ENCODE measurements around the gene ADGRG6.

ADGRG6 gene

GRCh38 chr6:142291512-142291911, 10.3 kb upstream of the ADGRG6 start:
- no peak for DNase-seq (ENCODE audit: low read depth)

DNA sequence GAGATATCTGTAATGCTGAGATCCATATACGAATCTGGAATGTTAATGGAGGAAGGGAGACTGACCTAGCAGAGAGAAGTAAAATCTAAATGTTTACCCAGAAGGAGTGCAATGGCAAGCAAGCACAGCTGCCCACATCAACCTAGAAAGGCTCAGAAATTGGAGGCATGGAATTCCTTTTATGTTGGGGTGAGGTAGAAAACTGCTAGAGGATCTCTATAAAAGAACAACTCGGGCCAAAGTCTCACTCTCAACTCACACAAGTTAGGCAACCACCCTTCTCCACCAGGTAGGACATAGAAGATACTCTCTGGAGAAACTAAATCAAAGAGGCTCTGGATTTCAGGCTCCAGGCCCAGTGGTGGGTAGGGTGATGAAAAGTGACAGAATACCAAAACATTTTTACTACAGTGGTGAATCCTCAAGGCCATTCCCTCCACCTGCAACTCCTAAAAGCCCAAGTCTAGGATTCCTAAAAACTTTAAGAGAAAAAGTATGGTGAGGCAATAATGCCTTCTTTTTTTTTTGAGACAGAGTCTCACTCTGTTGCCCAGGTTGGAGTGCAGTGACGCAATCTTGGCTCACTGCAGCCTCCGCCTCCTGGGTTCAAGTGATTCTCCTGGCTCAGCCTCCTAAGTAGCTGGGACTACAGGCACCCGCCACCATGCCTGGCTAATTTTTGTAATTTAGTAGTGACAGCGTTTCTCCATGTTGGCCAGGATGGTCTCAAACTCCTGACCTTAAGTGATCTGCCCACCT, 9.5 kb upstream of the ADGRG6 start:
- DNase-seq (ENCODE audit: low read depth) = no peak

- no peak for DNase-seq (ENCODE audit: low read depth)
Observed at GRCh38 chr6:142293121-142293520, 8.7 kb upstream of the ADGRG6 start.

- DNase-seq (ENCODE audit: low read depth) = no peak
Observed at GRCh38 chr6:142294679-142295078, 7.1 kb upstream of the ADGRG6 start.

GRCh38 chr6:142296975-142297604, 4.7 kb upstream of the ADGRG6 start:
- no peak for DNase-seq (ENCODE audit: low read depth)

GRCh38 chr6:142297605-142297995, 4.2 kb upstream of the ADGRG6 start:
- DNase-seq (ENCODE audit: low read depth) = no peak

GRCh38 chr6:142297996-142298753, 3.6 kb upstream of the ADGRG6 start:
- no peak for DNase-seq (ENCODE audit: low read depth)

DNA sequence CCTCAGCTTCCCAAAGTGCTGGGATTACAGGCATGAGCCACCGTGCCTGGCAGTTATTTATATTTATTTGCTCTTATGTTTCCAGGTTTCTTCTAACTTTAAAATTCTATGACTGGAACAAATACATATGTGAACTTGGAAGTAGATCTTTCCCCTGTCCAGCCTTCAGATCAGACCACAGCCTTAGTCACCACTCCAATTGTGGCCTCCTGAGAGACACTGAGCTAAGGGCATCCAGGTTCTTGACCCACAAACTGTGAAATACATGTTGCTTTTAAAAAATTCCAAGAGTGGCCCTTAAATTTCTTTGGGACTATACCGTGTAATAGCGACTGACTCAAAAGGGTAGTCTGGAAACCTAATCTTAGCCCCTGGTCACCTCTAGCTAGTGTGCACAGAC, 1.5 kb upstream of the ADGRG6 start:
- no peak for DNase-seq (ENCODE audit: low read depth)

DNA sequence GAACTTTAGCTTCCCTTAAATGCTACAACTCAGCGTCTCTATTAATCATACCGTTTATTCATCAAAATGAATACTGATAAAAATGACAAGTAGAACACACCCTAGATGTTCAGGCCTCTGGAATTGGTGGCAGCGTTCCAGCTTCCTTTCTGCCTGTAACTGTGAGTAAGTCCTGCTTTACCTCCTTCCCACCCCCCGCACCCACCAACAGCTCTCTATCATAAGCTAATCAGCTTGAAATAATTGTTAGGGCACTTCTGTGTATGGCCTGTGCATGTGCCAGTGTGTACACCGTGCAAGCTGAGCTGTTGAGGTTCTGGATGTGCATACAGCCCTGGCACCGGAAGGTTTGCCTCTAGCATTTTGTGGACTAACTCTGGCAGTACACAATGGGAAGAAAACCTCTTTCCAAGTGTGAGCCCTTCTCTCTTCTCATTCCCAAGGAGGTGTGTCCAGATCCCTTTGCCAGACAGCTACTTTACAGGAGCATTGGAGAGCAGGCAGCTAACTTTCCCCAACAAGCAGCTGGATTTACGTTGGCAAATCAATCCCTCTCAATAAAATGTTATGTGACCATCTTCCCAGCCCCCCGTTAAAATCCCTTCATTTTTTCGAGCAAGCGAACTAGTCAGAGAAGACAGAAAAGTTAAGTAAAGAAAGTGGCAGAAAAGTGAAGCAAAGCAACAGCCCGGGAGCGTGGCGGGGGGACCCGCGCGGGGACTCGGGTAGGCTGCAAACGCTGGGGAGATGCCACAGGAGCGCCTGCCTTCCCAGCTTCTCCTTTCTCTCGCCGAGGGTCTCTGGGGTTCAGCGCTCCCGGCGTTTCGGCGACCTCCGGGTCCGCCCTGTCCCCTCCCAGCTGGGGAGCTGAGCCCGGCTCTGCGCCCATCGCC, 803 bp upstream of the ADGRG6 start:
- no peak for DNase-seq (ENCODE audit: low read depth)

DNA sequence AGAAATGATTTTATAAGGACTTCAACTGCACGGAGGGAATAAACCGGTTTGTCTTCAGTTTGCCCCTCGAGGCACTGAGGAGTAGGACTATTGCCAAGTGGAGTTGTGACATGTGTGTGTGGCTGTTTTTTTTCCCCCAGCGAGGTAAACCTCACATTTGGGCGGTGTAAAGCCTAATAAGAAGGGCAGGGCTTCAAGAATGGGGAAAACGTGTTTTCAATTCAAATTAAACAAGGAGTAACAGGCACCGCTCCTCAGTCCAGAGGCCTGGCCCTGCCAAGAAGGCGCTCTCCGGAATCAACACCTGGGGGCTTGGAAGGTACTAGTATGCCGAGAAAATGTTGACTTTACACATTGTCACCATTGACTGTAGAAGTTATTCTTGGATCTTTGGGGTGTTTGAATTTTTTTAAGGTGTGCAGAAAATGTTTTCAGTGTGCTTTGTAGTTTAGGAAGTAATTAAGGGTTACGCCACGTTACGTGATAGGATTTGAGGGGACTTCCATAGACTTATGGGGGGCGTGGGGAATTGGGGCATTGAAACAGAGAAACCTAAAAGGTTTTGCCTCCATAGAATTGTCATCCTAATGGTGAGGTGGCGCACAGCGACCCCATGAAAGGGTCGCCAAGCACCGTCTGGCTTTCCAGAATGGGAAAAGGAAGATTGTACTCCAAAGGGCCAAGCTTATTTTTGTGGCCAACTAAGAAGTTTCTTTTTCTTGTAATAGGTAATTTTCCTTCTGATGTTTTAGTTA, 791 bp downstream of the ADGRG6 start:
- DNase-seq (ENCODE audit: low read depth) = no peak

- no peak for DNase-seq (ENCODE audit: low read depth)
Observed at GRCh38 chr6:142303176-142303533, 1.3 kb downstream of the ADGRG6 start.

DNA sequence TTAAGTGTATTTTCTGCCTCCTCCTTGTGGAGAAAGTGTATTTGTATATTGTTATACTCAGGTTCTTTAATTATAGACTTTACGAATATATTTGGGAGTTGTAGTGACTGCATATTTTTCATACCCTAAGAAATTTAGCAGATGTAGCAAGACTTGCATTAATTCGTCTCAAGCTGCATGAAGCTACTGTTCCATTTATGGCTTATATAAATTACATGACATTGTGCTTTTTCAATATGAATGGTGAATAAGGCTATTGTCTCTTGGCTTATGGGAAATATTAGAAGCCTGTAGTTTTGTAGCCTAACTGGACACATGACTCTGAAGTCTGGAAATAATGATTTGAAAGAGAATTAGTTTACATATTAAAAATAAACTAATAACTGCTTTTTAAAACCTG, 2.4 kb downstream of the ADGRG6 start:
- no peak for DNase-seq (ENCODE audit: low read depth)

GRCh38 chr6:142306736-142307135, 4.9 kb downstream of the ADGRG6 start:
- DNase-seq (ENCODE audit: low read depth) = no peak

DNA sequence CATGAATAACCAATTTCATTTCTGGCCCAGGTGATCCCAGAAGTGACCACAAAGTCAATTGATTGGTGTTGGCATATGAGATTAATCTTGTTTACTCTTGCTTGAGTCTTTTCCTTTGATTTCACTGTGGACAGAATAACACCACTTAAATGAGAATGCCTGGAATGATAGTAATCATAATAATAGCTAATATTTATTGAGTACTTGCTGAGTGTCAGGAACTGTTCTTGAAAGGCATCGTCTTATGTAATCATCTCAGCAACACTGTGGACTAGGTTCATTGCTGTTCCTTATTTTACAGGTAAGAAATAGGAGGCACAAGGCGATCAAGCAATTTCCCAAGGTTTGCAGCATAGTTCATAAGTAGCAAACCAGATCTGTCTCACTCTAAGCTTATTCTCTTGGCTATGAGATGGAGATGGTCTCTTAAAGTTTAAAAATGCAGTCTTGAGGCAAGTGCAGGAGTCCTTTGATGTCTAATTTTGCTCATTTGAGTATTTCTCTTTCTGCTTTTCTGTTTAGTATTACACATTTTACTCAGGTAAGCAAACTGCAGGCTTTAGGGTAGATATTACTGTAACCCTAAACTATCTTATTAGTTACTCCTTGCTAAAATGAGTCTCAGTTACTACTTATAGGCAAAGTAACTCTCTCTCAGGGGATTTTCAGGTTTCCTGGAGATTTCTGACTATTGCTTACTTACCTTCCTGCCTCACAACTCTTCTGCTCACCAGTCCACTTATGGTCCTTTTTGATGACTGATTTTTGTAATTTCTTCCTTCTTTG, 6.3 kb downstream of the ADGRG6 start:
- DNase-seq (ENCODE audit: low read depth) = no peak

DNA sequence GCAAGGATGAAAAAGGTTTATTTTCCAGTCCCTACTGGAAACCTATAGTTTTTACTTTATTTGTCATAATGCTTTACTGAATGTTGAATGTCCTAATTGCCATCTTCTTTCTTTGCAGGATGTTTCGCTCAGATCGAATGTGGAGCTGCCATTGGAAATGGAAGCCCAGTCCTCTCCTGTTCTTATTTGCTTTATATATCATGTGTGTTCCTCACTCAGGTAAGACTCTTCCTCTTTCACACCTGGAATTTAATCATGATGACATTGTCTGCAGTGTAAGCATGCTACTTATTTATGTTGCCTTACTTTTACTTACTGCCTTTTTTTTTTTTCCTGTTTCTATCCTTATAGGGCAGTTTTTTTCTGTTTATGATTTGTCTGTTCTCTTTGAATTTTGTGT, 7.6 kb downstream of the ADGRG6 start:
- DNase-seq (ENCODE audit: low read depth) = no peak

DNA sequence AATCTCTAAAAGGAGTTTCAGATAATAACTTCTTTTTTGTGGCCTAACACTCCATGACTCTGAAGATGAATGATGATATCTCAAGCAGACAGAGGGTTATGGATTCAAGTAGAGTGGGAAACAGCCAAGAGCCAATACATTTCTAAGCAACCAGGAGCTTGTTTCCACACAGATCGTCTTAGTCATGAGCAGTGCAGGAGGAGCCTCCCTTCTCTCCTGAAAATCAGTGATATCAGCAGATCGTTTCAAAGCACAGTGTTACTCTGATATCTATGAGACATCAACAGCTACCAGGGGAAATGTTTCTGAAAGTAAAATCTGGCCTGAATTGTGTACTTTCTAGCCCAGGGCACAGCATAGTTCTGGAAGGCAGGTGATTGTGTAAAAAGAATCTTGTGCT, 11.5 kb downstream of the ADGRG6 start:
- DNase-seq (ENCODE audit: low read depth) = no peak

GRCh38 chr6:142316791-142317368, 15.1 kb downstream of the ADGRG6 start:
- no peak for DNase-seq (ENCODE audit: low read depth)

- no peak for DNase-seq (ENCODE audit: low read depth)
Observed at GRCh38 chr6:142318714-142319113, 16.9 kb downstream of the ADGRG6 start.

DNA sequence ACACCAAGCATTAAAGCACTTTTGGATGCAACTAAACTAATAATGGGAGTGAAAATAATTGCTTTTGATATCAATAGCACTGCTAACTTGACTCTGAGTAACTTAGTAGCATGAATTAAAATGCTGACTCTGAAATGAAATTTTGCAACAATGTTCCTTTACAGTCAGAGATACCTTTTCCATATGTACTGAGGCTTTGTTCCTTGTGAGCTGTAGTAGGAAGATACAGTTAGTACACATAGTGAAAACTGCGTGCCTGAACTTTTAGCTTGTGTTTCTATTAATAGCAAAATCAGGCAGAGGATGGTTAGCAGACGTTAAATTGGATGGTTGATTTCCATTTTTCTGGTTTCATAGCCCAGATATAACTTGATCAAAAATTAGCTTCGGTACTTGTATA, 18.6 kb downstream of the ADGRG6 start:
- DNase-seq (ENCODE audit: low read depth) = no peak

GRCh38 chr6:142321451-142321850, 19.6 kb downstream of the ADGRG6 start:
- DNase-seq (ENCODE audit: low read depth) = no peak

Measured in stimulated activated CD8-positive, alpha-beta memory T cell treated with anti-CD3 and anti-CD28 coated beads, Interleukin-12 subunit alpha, Interleukin-12 subunit beta, amount 100 ng/mL, for 4 hours (primary cell).